Endodermal cell (in vitro differentiated cells): ENCODE measurements around the gene OR2B6. TPM values are rescaled to one million over a fixed set of nuclear protein-coding genes. Genes with fewer than 3 reads are reported as not detected.

Experiments used
- DNase-seq: peaks from one replicate; pipeline ENCODE4 v3.0.0-alpha.2; 2017
- H3K27ac ChIP-seq: 2 replicates; pipeline ENCODE4 v1.5.1; 2013; ENCODE audit warnings: mild to moderate bottlenecking, low read depth, low read length, moderate library complexity
- H3K27me3 ChIP-seq: 2 replicates; pipeline ENCODE4 v1.6.1; 2013; ENCODE audit warnings: mild to moderate bottlenecking, low read length, moderate library complexity; ENCODE audit not compliant: insufficient read depth, control insufficient read depth, poor library complexity, severe bottlenecking
- H3K36me3 ChIP-seq: 2 replicates; pipeline ENCODE4 v1.7.0; 2013; ENCODE audit warnings: mild to moderate bottlenecking, low read length, moderate library complexity; ENCODE audit not compliant: control insufficient read depth, insufficient read depth
- H3K4me1 ChIP-seq: one replicate; pipeline ENCODE4 v1.7.0; 2013; ENCODE audit warnings: low read length; ENCODE audit not compliant: control insufficient read depth, insufficient read depth
- H3K4me3 ChIP-seq: 2 replicates; pipeline ENCODE4 v1.5.1; 2013; ENCODE audit warnings: mild to moderate bottlenecking, low read length, moderate library complexity
- H3K9ac ChIP-seq: 2 replicates; pipeline ENCODE4 v1.6.1; 2013; ENCODE audit warnings: mild to moderate bottlenecking, low read length, moderate library complexity; ENCODE audit not compliant: poor library complexity, severe bottlenecking; ENCODE audit errors: extremely low read depth
- H3K9me3 ChIP-seq: 2 replicates; pipeline ENCODE4 v1.6.1; 2013; ENCODE audit warnings: mild to moderate bottlenecking, low read length, moderate library complexity; ENCODE audit not compliant: control insufficient read depth
- H3K27ac Mint-ChIP-seq: 2 replicates; pipeline ENCODE4 v1.8.0; 2020; ENCODE audit warnings: mixed read lengths
- H3K27me3 Mint-ChIP-seq: 2 replicates; pipeline ENCODE4 v1.8.0; 2021; ENCODE audit warnings: mild to moderate bottlenecking, mixed read lengths; ENCODE audit not compliant: insufficient read depth
- H3K36me3 Mint-ChIP-seq: 2 replicates; pipeline ENCODE4 v1.8.0; 2020; ENCODE audit warnings: low read depth, mixed read lengths
- H3K4me1 Mint-ChIP-seq: 2 replicates; pipeline ENCODE4 v1.8.0; 2020; ENCODE audit warnings: mixed read lengths
- H3K4me3 Mint-ChIP-seq: 2 replicates; pipeline ENCODE4 v1.8.0; 2020; ENCODE audit warnings: mild to moderate bottlenecking, moderate library complexity, mixed read lengths
- H3K9me3 Mint-ChIP-seq: 2 replicates; pipeline ENCODE4 v1.8.0; 2020; ENCODE audit warnings: mild to moderate bottlenecking, mixed read lengths
- WGBS, 2 experiments: methylation state at CpG; one replicate each; pipeline versions ENCODE4 v1.1.5 to v1.1.7; 2013; ENCODE audit warnings: missing lambda C conversion rate in 2 of 2, mixed read lengths in 1 of 2; ENCODE audit not compliant: insufficient coverage in 1 of 2, insufficient read length in 1 of 2; 5-methylcytosine and 5-hydroxymethylcytosine counted together
- total RNA-seq, 2 donors: library from RNA; stranded (reverse); fragmentation: NEBNext Ultra II Directional in 1 of 2; extraction: Animal tissue kit (Norgen Biotek cat#: 25700) in 1 of 2; gene quantifications; 2 replicates in 1 of 2; 3 replicates in 1 of 2; pipeline ENCODE4 v1.2.1, GENCODE V29; 2021
- TF ChIP-seq, protein P1 (sequence below): fragments of 200-600 bp; sonication (generic); conservative IDR thresholded peaks from 2 replicates; pipeline ENCODE4 v1.5.0; 2021; ENCODE audit warnings: antibody characterized with exemption, mild to moderate bottlenecking

OR2B6 gene
- total RNA-seq, 2 donors from 2014 or later: not detected

DNA sequence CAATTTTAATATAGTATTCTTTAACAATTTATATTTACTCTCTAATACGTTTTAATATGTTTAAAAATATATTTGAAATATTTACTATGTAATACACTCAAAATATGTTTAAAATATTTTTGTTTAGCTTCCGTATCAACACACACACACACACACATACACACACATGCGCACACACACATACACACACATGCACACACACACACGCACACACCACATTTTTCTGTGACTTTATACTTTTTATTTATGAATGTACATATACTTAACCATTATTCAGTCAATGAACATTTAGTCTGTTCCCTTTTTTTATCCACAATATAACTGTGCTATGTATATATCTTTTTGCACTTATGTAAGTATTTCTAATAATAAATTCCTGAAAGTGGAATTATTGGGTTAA is 15.7 kb downstream of the OR2B6 start:
- no peak for DNase-seq
- H3K36me3 Mint-ChIP-seq: no peaks in the 10 kb centered on the region
- Histone ChIP-seq H3K4me1 (no peaks in the 10 kb centered on the region), H3K27me3 (peaks cover 9% of the 10 kb centered on the region), H3K36me3 (no peaks in the 10 kb centered on the region), H3K4me3 (no peak overlapping the region), H3K9ac (no peak overlapping the region), H3K9me3 (peaks cover 10% of the 10 kb centered on the region), H3K27ac (no peak overlapping the region)
- TF ChIP-seq, protein P1, sequence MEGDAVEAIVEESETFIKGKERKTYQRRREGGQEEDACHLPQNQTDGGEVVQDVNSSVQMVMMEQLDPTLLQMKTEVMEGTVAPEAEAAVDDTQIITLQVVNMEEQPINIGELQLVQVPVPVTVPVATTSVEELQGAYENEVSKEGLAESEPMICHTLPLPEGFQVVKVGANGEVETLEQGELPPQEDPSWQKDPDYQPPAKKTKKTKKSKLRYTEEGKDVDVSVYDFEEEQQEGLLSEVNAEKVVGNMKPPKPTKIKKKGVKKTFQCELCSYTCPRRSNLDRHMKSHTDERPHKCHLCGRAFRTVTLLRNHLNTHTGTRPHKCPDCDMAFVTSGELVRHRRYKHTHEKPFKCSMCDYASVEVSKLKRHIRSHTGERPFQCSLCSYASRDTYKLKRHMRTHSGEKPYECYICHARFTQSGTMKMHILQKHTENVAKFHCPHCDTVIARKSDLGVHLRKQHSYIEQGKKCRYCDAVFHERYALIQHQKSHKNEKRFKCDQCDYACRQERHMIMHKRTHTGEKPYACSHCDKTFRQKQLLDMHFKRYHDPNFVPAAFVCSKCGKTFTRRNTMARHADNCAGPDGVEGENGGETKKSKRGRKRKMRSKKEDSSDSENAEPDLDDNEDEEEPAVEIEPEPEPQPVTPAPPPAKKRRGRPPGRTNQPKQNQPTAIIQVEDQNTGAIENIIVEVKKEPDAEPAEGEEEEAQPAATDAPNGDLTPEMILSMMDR: no peak
- H3K27ac Mint-ChIP-seq: no peak overlapping the region
- H3K4me1 Mint-ChIP-seq: no peaks in the 10 kb centered on the region
- no CpG with 5 or more reads among the region's 4 CpGs for WGBS, 2 experiments
- no peak overlapping the region for H3K4me3 Mint-ChIP-seq
- peaks cover 5% of the 10 kb centered on the region for H3K9me3 Mint-ChIP-seq
- peaks cover 31% of the 10 kb centered on the region for H3K27me3 Mint-ChIP-seq

DNA sequence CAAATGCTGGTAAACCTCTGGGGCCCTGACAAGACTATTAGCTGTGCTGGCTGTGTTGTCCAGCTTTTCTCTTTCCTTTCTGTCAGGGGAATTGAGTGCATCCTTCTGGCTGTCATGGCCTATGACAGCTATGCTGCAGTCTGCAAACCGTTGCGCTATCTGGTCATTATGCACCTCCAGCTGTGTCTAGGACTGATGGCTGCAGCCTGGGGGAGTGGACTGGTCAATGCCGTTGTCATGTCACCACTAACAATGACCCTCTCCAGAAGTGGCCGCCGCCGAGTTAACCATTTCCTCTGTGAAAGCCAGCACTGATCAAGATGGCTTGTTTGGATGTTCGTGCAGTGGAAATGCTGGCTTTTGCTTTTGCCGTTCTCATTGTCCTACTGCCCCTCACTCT is 20.3 kb downstream of the OR2B6 start:
- no peak overlapping the region for H3K4me3 Mint-ChIP-seq
- no peak overlapping the region for H3K27ac Mint-ChIP-seq
- H3K27me3 Mint-ChIP-seq: peaks cover 24% of the 10 kb centered on the region
- H3K36me3 ChIP-seq: no peaks in the 10 kb centered on the region
- H3K36me3 Mint-ChIP-seq: no peaks in the 10 kb centered on the region
- TF ChIP-seq, protein P1: no peak
- no peak overlapping the region for H3K27ac ChIP-seq
- peaks cover 18% of the 10 kb centered on the region for H3K27me3 ChIP-seq
- 66 to 87% methylated on average over 4 to 8 of the region's 8 CpGs for WGBS, 2 experiments
- no peaks in the 10 kb centered on the region for H3K4me1 Mint-ChIP-seq
- no peak overlapping the region for H3K4me3 ChIP-seq
- H3K4me1 ChIP-seq: no peaks in the 10 kb centered on the region
- no peak for DNase-seq
- H3K9me3 Mint-ChIP-seq: no peaks in the 10 kb centered on the region
- no peaks in the 10 kb centered on the region for H3K9me3 ChIP-seq
- no peak overlapping the region for H3K9ac ChIP-seq

DNA sequence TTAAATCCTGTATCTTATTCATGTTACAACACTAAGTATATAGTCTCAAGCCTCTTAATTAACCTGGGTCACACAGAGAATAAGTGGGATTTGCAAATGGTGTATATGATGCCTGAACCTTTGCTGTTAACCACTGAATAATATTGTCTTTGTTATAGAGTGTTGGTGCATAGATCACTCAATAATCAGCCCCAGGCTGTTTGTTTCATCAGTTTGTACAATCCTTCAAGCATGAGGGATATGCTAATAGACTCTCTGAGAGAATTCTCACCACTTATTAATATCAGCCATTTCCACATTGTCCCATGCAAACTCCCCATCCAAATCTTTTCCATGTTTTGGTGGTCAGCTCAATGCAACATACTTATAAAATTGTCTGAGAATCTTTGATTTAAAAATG is 21.7 kb downstream of the OR2B6 start:
- Histone ChIP-seq H3K9ac (no peak overlapping the region), H3K4me3 (no peak overlapping the region), H3K4me1 (no peaks in the 10 kb centered on the region), H3K9me3 (no peaks in the 10 kb centered on the region), H3K27ac (no peak overlapping the region), H3K27me3 (peaks cover 18% of the 10 kb centered on the region), H3K36me3 (no peaks in the 10 kb centered on the region)
- Mint-ChIP-seq H3K4me3 (no peak overlapping the region), H3K4me1 (no peaks in the 10 kb centered on the region), H3K36me3 (no peaks in the 10 kb centered on the region), H3K27ac (no peak overlapping the region), H3K27me3 (peaks cover 24% of the 10 kb centered on the region), H3K9me3 (no peaks in the 10 kb centered on the region)
- no peak for DNase-seq
- TF ChIP-seq, protein P1: no peak
